Astrocyte (in vitro differentiated cells and primary cell): ENCODE measurements around the gene NBPF3.

ENCODE experiments used
- EZH2 ChIP-seq: IDR thresholded peaks from 2 replicates; pipeline ENCODE4 v1.6.1; 2012; ENCODE audit warnings: mild to moderate bottlenecking, low read length, inconsistent platforms; ENCODE audit not compliant: insufficient read depth
- TF ChIP-seq, protein P1 (sequence below): IDR thresholded peaks from 2 replicates; pipeline ENCODE4 v1.5.1; 2011; ENCODE audit warnings: low read depth, mild to moderate bottlenecking, inconsistent platforms, low read length, moderate library complexity; ENCODE audit not compliant: insufficient read depth

GRCh38 chr1:21532992-21533534, 93.1 kb downstream of the NBPF3 start:
- TF ChIP-seq, protein P1, sequence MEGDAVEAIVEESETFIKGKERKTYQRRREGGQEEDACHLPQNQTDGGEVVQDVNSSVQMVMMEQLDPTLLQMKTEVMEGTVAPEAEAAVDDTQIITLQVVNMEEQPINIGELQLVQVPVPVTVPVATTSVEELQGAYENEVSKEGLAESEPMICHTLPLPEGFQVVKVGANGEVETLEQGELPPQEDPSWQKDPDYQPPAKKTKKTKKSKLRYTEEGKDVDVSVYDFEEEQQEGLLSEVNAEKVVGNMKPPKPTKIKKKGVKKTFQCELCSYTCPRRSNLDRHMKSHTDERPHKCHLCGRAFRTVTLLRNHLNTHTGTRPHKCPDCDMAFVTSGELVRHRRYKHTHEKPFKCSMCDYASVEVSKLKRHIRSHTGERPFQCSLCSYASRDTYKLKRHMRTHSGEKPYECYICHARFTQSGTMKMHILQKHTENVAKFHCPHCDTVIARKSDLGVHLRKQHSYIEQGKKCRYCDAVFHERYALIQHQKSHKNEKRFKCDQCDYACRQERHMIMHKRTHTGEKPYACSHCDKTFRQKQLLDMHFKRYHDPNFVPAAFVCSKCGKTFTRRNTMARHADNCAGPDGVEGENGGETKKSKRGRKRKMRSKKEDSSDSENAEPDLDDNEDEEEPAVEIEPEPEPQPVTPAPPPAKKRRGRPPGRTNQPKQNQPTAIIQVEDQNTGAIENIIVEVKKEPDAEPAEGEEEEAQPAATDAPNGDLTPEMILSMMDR = no peak
- TF ChIP-seq EZH2 = no peak
